ENCODE measurements around the gene RGMA.
A peak's percentile ranks its signal among the peaks of the same experiment; 100 is the strongest.

RGMA gene

GRCh38 chr15:93088981-93089726 lies at the start of gene RGMA:
Gene RGMA, minus strand, starts transcription at chr15:93089211. Its CDS starts 279 bp downstream, at chr15:93088932.
- DNase-seq = no peak

GRCh38 chr15:93136606-93137005 lies 47.6 kb upstream of the RGMA start:
- DNase-seq = no peak

GRCh38 chr15:93135997-93136397 lies 47.0 kb upstream of the RGMA start:
- DNase-seq = no peak

GRCh38 chr15:93135459-93135858 lies 46.4 kb upstream of the RGMA start:
- DNase-seq = no peak

- DNase-seq = no peak
These were observed 42.6 kb upstream of the RGMA start for GRCh38 chr15:93131485-93132095.

GRCh38 chr15:93129702-93130488 lies 40.9 kb upstream of the RGMA start:
- DNase-seq = no peak

- DNase-seq = no peak
These were observed 38.3 kb upstream of the RGMA start for GRCh38 chr15:93127286-93127685.

GRCh38 chr15:93126599-93126998 lies 37.6 kb upstream of the RGMA start:
- no peak for DNase-seq

GRCh38 chr15:93126148-93126547 lies 37.1 kb upstream of the RGMA start:
- no peak for DNase-seq

- no peak for DNase-seq
These were observed 35.1 kb upstream of the RGMA start for GRCh38 chr15:93124126-93124525.

GRCh38 chr15:93121973-93122910 lies 33.2 kb upstream of the RGMA start:
- no peak for DNase-seq

GRCh38 chr15:93121107-93121506 lies 32.1 kb upstream of the RGMA start:
- DNase-seq = peak; percentile 94

- no peak for DNase-seq
These were observed 29.9 kb upstream of the RGMA start for GRCh38 chr15:93118904-93119303.

- no peak for DNase-seq
These were observed 22.4 kb upstream of the RGMA start for GRCh38 chr15:93111451-93111850.

GRCh38 chr15:93110502-93111040 lies 21.6 kb upstream of the RGMA start:
- DNase-seq = no peak

GRCh38 chr15:93109336-93110102 lies 20.5 kb upstream of the RGMA start:
- DNase-seq = no peak

- DNase-seq = no peak
These were observed 18.6 kb upstream of the RGMA start for GRCh38 chr15:93107646-93108045.

- DNase-seq = no peak
These were observed 16.5 kb upstream of the RGMA start for GRCh38 chr15:93105485-93105884.

GRCh38 chr15:93103823-93104222 lies 14.8 kb upstream of the RGMA start:
- no peak for DNase-seq

- no peak for DNase-seq
These were observed 13.2 kb upstream of the RGMA start for GRCh38 chr15:93102211-93102610.

GRCh38 chr15:93093765-93094164 lies 4.8 kb upstream of the RGMA start:
- DNase-seq = no peak

- no peak for DNase-seq
These were observed 2.5 kb upstream of the RGMA start for GRCh38 chr15:93091465-93091864.
